Astrocyte of the spinal cord (primary cell): ENCODE measurements around the gene TLCD5.

Source experiments
- DNase-seq: peaks from one replicate; pipeline ENCODE4 v3.0.0; 2011; ENCODE audit warnings: low read depth, low spot score
- H3K4me3 ChIP-seq: 2 replicates; pipeline ENCODE4 v1.5.1; 2011; ENCODE audit warnings: low read depth, mild to moderate bottlenecking, low read length, moderate library complexity
- in situ Hi-C: cut with HindIII; loops from 2 replicates; pipeline ENCODE4 v1.10.0; 2017; ENCODE audit warnings: low sequenced_read_pairs
- TF ChIP-seq, protein P1 (sequence below): IDR thresholded peaks from 2 replicates; pipeline ENCODE4 v1.5.1; 2012; ENCODE audit warnings: low read depth, mild to moderate bottlenecking, low read length, inconsistent platforms

TLCD5 gene

DNA sequence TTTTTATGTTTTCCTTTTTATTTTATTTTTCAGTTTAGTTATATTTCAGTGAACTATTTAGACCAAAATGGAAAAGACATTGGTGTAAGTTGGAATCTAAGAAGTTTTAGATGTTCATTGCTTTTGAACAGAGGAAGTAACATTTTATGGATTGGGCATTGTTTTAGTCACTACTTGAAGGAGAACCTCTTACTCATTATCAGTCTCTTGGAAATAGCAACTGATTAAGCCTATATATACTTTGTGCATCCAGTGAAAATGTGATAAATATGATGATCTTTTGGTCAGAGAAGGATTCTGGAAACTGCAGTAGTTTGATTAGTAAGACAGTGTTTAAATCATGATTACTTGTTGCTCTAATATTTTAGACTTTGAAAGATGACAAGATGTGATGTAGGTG is 25.5 kb downstream of the TLCD5 start:
- no peak overlapping the region for H3K4me3 ChIP-seq
- no peak for DNase-seq
- TF ChIP-seq, protein P1, sequence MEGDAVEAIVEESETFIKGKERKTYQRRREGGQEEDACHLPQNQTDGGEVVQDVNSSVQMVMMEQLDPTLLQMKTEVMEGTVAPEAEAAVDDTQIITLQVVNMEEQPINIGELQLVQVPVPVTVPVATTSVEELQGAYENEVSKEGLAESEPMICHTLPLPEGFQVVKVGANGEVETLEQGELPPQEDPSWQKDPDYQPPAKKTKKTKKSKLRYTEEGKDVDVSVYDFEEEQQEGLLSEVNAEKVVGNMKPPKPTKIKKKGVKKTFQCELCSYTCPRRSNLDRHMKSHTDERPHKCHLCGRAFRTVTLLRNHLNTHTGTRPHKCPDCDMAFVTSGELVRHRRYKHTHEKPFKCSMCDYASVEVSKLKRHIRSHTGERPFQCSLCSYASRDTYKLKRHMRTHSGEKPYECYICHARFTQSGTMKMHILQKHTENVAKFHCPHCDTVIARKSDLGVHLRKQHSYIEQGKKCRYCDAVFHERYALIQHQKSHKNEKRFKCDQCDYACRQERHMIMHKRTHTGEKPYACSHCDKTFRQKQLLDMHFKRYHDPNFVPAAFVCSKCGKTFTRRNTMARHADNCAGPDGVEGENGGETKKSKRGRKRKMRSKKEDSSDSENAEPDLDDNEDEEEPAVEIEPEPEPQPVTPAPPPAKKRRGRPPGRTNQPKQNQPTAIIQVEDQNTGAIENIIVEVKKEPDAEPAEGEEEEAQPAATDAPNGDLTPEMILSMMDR = no peak
- in situ Hi-C loops = no loop called here

DNA sequence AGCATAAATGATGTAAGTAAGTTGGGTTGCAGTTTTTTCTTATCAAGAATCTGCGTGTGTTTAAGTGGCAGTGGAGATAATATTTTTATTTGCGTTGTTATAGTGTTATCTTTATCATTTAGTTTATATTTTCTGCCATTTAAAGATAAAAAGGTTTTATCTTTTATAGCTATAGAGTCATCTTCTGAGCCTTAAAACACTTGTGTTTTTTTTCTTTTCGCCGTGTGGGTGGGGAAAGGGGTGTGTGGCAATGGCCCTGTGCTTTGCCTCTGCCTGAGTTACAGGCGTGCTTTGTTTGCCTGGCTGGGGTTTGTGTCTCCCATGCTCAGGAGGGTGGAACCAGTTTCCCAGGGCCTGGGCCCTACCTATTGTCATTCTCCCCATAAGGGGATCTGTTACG is 27.3 kb downstream of the TLCD5 start:
- H3K4me3 ChIP-seq = no peak overlapping the region
- DNase-seq = no peak
- TF ChIP-seq, protein P1 = no peak
- in situ Hi-C loops = no loop called here

DNA sequence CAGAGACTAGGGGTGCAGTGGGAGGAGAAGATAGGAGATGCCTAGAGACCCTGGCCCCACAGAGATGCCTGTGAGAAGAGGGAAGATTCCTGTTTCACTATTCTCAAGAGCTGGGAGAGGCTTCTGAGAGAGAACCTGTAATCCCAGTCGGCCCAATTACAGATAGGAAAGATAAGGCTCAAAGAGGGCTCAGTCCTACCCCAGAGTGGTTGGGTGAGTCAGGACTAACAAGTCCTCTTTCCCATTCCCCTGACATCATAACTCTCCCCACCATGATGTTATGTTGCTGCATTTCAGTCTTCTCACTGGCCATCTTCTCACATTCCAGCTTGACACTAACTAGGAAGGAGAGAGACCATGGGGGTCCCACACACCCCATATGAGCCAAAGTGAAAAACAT is 29.0 kb downstream of the TLCD5 start:
- TF ChIP-seq, protein P1 = no peak
- H3K4me3 ChIP-seq = no peak overlapping the region
- in situ Hi-C loops = no loop called here
- DNase-seq = no peak

DNA sequence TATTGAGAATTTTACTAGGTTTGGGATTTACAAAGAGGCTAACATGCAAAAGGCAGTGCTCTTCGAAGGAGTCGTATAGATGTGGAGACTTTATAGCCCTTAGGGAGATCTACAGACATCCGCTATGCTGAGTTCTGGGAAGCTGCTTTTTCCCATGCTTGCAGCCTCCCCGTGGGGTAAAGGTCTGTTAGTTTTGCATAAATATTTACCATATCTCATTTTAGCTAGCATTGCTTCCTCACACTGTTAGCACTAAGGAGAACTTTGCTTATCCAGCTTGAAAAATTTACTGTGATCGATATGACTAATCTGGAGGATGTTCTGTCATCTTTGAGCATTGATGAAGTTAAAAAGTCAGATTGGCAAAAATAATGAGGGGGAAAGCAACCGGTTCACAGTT is 29.7 kb downstream of the TLCD5 start:
- H3K4me3 ChIP-seq = no peak overlapping the region
- TF ChIP-seq, protein P1 = no peak
- DNase-seq = no peak
- in situ Hi-C loops = no loop called here

DNA sequence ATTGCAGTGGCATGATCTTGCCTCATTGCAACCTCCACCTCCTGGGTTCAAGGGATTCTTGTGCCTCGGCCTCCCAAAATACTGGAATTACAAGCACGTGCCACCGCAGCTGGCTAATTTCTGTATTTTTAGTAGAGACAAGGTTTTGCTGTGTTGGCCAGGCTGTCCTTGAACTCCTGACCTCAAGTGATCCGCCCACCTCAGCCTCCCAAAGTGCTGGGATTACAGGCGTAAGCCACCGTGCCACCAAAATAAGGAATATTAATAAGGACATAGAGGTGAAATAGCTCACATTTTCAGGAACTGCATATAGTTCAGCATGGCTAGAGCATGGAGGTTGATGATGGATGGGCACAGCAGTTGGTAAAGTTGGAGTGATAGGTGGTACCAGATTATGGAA is 32.5 kb downstream of the TLCD5 start:
- no peak overlapping the region for H3K4me3 ChIP-seq
- DNase-seq = no peak
- TF ChIP-seq, protein P1 = no peak
- in situ Hi-C loops = no loop called here

DNA sequence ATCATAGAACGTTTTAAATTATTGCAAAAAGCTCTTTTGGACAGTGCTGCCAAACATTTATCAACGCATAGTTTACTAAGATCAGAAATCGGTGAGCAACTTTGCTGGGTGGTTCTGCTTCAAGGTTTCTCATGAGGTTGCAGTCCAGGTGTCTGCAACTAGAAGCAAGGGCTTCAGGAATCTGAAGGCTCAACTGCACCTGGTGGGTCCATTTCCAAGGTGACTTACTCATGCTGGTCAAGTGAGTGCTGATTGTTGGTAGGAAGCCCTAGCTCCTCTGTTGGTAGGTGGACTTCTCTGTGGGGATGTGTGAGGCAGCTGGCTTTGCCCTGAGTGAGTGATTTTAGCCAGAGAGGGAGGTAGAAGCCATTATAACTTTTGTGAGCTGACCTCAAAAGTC is 33.6 kb downstream of the TLCD5 start:
- in situ Hi-C loops = no loop called here
- no peak for DNase-seq
- H3K4me3 ChIP-seq = no peak overlapping the region
- TF ChIP-seq, protein P1 = no peak

DNA sequence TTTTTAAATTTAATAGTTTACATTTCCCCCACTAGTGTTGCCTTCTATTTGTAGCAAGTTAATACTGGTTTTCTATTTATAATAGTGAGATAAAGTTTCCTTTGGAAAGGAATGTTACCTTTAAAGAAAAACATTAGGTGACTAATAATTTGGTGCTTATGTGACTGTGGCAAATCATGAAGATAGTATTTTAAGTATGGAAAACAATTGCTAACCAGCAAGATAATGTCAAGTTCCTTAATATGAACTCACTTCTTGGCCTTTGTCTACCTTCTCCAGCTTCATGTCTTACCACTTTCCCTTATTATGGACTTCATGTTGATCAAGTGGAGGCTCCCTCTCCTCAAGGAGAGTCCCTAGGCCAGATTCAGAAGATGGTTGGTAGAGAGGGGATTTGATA is 38.3 kb downstream of the TLCD5 start:
- no peak for DNase-seq
- in situ Hi-C loops = no loop called here
- TF ChIP-seq, protein P1 = no peak

More for the DNA sequence above, 38.3 kb downstream of the TLCD5 start:
- no peak overlapping the region for H3K4me3 ChIP-seq
